GM10248 (cell line): Measurements from ENCODE around the gene SPAG16.

ENCODE experiments used
- CTCF ChIA-PET: fragments of 300-600 bp; sonication (Branson Sonifier 250); formaldehyde crosslinking; extraction: SDS; loops from one replicate; lab custom pipeline; 2021; ENCODE audit warnings: antibody characterized with exemption; lab: Yijun Ruan, JAX
- POLR2A ChIA-PET: fragments of 350-650 bp; sonication (Branson Sonifier 250); formaldehyde crosslinking; extraction: SDS; loops from one replicate; lab custom pipeline; 2020; ENCODE audit warnings: antibody characterized with exemption; lab: Yijun Ruan, JAX
- DNase-seq: peaks from one replicate; pipeline ENCODE4 v3.0.0; 2012; ENCODE audit errors: extremely low spot score
- TF ChIP-seq, protein P1 (sequence below): IDR thresholded peaks from 2 replicates; pipeline ENCODE4 v1.5.1; 2012; ENCODE audit warnings: mild to moderate bottlenecking, low read depth; ENCODE audit errors: extremely low read depth, missing control alignments, control extremely low read depth

Gene SPAG16

DNA sequence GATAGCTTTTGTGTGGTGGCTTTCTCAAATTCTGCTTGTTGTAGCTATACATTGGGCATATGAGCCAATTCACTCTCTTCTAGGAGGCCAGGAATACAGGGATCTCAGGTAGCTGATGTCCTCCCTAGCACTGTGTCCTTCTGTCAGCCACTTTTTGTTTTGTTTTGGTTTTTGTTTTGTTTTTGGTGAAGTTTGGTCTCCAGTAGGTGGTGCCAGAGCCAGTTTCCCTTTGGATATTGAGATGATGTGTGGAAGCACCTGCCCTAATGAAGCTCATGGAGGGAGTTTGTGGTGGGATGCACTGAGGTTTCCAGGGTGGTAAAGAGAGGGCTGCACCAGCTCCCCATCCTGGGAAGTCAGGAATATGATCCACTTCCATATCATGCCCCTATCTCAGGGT, 1026.1 kb downstream of the SPAG16 start:
- CTCF ChIA-PET, result interaction anchor here (0.8 to 1.8 kb wide), 9 partner anchors 9 to 78 kb away, joined by 3 to 7 read pairs (median 3); no protein-coding TSS in a partner anchor
- POLR2A ChIA-PET, result no interaction called here
- DNase-seq, result no peak
- TF ChIP-seq, protein P1, sequence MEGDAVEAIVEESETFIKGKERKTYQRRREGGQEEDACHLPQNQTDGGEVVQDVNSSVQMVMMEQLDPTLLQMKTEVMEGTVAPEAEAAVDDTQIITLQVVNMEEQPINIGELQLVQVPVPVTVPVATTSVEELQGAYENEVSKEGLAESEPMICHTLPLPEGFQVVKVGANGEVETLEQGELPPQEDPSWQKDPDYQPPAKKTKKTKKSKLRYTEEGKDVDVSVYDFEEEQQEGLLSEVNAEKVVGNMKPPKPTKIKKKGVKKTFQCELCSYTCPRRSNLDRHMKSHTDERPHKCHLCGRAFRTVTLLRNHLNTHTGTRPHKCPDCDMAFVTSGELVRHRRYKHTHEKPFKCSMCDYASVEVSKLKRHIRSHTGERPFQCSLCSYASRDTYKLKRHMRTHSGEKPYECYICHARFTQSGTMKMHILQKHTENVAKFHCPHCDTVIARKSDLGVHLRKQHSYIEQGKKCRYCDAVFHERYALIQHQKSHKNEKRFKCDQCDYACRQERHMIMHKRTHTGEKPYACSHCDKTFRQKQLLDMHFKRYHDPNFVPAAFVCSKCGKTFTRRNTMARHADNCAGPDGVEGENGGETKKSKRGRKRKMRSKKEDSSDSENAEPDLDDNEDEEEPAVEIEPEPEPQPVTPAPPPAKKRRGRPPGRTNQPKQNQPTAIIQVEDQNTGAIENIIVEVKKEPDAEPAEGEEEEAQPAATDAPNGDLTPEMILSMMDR, result no peak

DNA sequence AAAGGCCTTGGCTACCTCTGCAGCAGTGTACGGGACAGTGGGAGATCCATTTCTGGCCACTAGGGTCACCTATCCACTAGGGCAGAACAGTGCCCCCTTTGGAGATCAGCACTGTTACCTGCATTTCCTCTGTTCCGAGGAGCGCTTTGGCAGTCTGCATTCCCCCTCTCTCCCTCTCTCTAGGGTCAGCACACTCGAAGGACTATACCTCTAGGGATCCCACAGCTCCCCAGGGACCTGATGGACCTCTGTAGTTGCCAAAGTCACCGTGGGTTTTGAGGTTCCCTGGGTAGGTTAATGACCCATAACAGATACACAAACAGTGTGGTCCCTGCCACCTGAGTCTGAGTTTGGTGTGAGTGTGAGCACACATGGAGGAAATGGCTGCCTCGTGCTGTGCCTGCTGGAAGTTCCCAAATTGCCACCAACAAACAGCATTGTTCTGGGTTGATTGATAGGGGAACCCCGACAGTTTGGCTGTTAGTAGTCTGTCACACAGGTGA, 1026.8 kb downstream of the SPAG16 start:
- CTCF ChIA-PET, result interaction anchor here (1.2 to 1.8 kb wide), 5 partner anchors 9 to 29 kb away, joined by 3 to 7 read pairs (median 4); no protein-coding TSS in a partner anchor
- DNase-seq, result no peak
- TF ChIP-seq, protein P1, result no peak
- POLR2A ChIA-PET, result no interaction called here

DNA sequence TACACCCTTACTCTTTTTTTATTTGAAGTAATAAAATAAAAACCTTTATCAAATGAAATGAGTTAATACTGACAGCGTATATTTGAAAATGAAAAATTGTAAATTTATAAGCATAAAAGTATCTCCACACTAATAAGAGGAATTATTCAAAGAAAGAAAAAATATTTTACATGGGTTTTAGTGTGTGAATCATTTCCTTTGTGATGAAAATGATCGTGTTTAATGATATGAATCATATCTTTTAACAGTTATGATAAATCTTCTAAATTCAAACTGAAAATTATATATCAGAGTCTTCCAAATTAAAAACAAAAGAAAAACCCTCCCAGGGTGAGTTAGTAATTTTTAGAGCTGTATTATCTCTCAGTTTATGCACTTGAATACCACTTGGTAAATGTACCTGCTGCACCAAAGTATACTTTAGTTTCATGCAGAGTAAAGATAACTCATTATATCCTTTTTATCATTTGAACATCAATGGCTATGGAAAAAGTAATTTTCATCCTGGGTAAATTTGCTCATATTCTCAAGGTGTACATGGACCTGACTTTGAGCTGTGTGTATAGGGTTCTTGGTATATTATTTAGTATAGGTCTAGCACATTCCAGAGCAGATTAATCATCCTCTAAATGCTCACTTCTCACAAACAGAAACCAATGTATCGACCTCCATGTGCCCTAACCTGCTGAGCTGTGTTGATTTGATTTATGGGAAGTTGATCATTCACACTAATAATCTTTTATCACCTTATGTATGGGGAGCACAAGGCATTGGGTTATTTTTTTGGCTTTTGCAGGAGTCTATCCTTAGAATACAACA, 1027.9 kb downstream of the SPAG16 start:
- ChIA-PET POLR2A (no interaction called here), CTCF (no interaction called here)
- no peak for DNase-seq
- TF ChIP-seq, protein P1, result no peak

DNA sequence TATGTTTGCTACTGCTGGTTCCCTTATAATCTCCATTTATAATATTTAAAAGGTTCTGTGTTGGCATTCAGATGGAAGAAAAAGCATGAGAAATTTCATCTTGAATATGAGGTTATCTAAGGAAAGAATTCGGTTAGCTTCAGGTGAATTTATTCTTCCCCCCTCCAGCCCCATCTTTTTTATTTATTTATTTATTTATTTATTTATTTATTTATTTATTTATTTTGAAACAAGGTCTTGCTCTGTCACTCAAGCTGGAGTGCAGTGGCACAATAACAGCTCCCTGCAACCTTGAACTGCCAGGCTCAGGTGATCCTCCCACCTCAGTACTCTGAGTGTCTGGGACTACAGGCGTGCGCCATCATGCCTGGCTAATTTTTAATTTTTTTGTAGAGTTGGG, 1031.1 kb downstream of the SPAG16 start:
- TF ChIP-seq, protein P1, result no peak
- POLR2A ChIA-PET, result no interaction called here
- CTCF ChIA-PET, result interaction anchor here (1.0 to 1.1 kb wide), 2 partner anchors 9 to 10 kb away, joined by 3 read pairs; no protein-coding TSS in a partner anchor
- DNase-seq, result no peak

DNA sequence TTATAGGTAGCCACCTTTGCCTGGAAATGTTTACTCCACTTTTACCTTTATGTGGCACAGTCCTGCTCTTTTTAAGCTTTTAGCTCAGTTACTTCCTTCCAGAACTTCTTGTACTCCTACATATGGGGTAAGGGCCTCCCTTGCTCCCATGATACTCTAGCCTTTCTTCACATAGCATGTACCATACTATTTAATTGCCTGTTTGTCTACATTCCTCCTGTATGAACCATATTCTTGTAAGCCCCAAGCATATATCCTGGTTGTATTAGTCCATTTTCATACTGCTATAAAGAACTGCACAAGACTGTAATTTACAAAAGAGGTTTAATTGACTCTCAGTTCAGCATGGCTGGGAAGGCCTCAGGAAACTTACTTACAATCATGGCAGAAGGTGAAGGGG, 1035.9 kb downstream of the SPAG16 start:
- DNase-seq, result no peak
- ChIA-PET CTCF (interaction anchor here (0.7 to 1.1 kb wide), 2 partner anchors 9 to 10 kb away, joined by 3 to 6 read pairs; no protein-coding TSS in a partner anchor), POLR2A (no interaction called here)
- TF ChIP-seq, protein P1, result no peak

DNA sequence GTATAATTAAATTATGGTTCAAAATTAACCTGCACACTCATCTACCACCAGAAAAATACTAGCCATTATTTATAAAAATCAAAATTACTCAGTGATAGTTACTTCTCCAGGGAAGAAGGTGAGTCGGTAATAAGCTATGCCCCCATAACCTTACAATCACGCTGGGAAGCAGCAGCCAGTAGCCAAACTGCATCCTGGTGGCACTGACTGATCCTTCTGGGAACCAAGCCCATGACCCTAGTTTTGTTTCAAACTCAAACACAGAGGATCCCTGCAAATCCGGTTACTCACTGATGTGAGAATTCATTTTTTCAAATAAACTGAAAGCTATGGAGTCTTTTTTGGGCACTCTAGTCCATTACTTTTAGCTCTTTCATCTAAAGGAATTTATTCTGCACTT, 1038.4 kb downstream of the SPAG16 start:
- TF ChIP-seq, protein P1, result no peak
- DNase-seq, result no peak
- POLR2A ChIA-PET, result no interaction called here
- CTCF ChIA-PET, result interaction anchor here (0.7 to 1.7 kb wide), 2 partner anchors 12 to 13 kb away, joined by 3 read pairs; no protein-coding TSS in a partner anchor
